ENCODE results near the gene WBP4. TPM values are rescaled to one million over a fixed set of nuclear protein-coding genes. Genes with fewer than 3 reads are reported as not detected.

Gene WBP4
- 1 to 10 TPM; 7.8 to 9.5 TPM for polyA plus RNA-seq

GRCh38 chr13:41061075-41061913, at the start of gene WBP4:
TSS of gene WBP4 (plus strand) at chr13:41061509. CDS start at chr13:41061674, 165 bp downstream.
- Histone ChIP-seq H3K4me3 (ENCODE audit: low read depth in 1 of 2, low read length in 2 of 2) (peak within 1 kb of the TSS; percentile 95 to 98), H3K4me1 (ENCODE audit: control insufficient read depth in 2 of 2, insufficient read depth in 2 of 2, low read length in 1 of 2) (no peaks in the 10 kb centered on the region), H3K9me3 (ENCODE audit: control insufficient read depth in 2 of 2, insufficient read depth in 1 of 2, low read depth in 1 of 2, low read length in 1 of 2) (no peaks in the 10 kb centered on the region), H3K27ac (ENCODE audit: low read depth in 2 of 2, low read length in 1 of 2) (peak within 1 kb of the TSS; percentile 99 to 100), H3K36me3 (ENCODE audit: control insufficient read depth in 2 of 2, insufficient read depth in 2 of 2, low read length in 1 of 2) (no peaks in the 10 kb centered on the region), H3K27me3 (ENCODE audit: control insufficient read depth in 1 of 2, insufficient read depth in 2 of 2, low read length in 2 of 2) (no peaks in the 10 kb centered on the region)
- WGBS, 2 donors = 0% methylated on average over 71 of the region's 71 CpGs

- 67 to 82% methylated on average over 2 of the region's 2 CpGs for WGBS, 2 donors
- no peaks in the 10 kb centered on the region for H3K4me1 ChIP-seq (ENCODE audit: control insufficient read depth in 2 of 2, insufficient read depth in 2 of 2, low read length in 1 of 2)
- H3K27me3 ChIP-seq (ENCODE audit: control insufficient read depth in 1 of 2, insufficient read depth in 2 of 2, low read length in 2 of 2) = no peaks in the 10 kb centered on the region
- no peak overlapping the region for H3K27ac ChIP-seq (ENCODE audit: low read depth in 2 of 2, low read length in 1 of 2)
- no peak overlapping the region for H3K4me3 ChIP-seq (ENCODE audit: low read depth in 1 of 2, low read length in 2 of 2)
- H3K9me3 ChIP-seq (ENCODE audit: control insufficient read depth in 2 of 2, insufficient read depth in 1 of 2, low read depth in 1 of 2, low read length in 1 of 2) = no peaks in the 10 kb centered on the region
- no peaks in the 10 kb centered on the region for H3K36me3 ChIP-seq (ENCODE audit: control insufficient read depth in 2 of 2, insufficient read depth in 2 of 2, low read length in 1 of 2)
Observed at GRCh38 chr13:41012536-41012935, 48.8 kb upstream of the WBP4 start.

GRCh38 chr13:41013835-41014234, 47.5 kb upstream of the WBP4 start:
- no peak overlapping the region for H3K4me3 ChIP-seq (ENCODE audit: low read depth in 1 of 2, low read length in 2 of 2)
- H3K27me3 ChIP-seq (ENCODE audit: control insufficient read depth in 1 of 2, insufficient read depth in 2 of 2, low read length in 2 of 2) = no peaks in the 10 kb centered on the region
- no peaks in the 10 kb centered on the region for H3K9me3 ChIP-seq (ENCODE audit: control insufficient read depth in 2 of 2, insufficient read depth in 1 of 2, low read depth in 1 of 2, low read length in 1 of 2)
- 71 to 74% methylated on average over 2 of the region's 2 CpGs for WGBS, 2 donors
- H3K27ac ChIP-seq (ENCODE audit: low read depth in 2 of 2, low read length in 1 of 2) = no peak overlapping the region
- H3K4me1 ChIP-seq (ENCODE audit: control insufficient read depth in 2 of 2, insufficient read depth in 2 of 2, low read length in 1 of 2) = no peaks in the 10 kb centered on the region
- no peaks in the 10 kb centered on the region for H3K36me3 ChIP-seq (ENCODE audit: control insufficient read depth in 2 of 2, insufficient read depth in 2 of 2, low read length in 1 of 2)

- peaks cover 0 to 2% of the 10 kb centered on the region in 2 donors for H3K4me1 ChIP-seq (ENCODE audit: control insufficient read depth in 2 of 2, insufficient read depth in 2 of 2, low read length in 1 of 2)
- WGBS, 2 donors = 75 to 76% methylated on average over 6 of the region's 6 CpGs
- H3K36me3 ChIP-seq (ENCODE audit: control insufficient read depth in 2 of 2, insufficient read depth in 2 of 2, low read length in 1 of 2) = no peaks in the 10 kb centered on the region
- H3K9me3 ChIP-seq (ENCODE audit: control insufficient read depth in 2 of 2, insufficient read depth in 1 of 2, low read depth in 1 of 2, low read length in 1 of 2) = no peaks in the 10 kb centered on the region
- no peak overlapping the region for H3K27ac ChIP-seq (ENCODE audit: low read depth in 2 of 2, low read length in 1 of 2)
- H3K4me3 ChIP-seq (ENCODE audit: low read depth in 1 of 2, low read length in 2 of 2) = no peak overlapping the region
- no peaks in the 10 kb centered on the region for H3K27me3 ChIP-seq (ENCODE audit: control insufficient read depth in 1 of 2, insufficient read depth in 2 of 2, low read length in 2 of 2)
Observed at GRCh38 chr13:41015920-41016319, 45.4 kb upstream of the WBP4 start.

GRCh38 chr13:41017159-41017558, 44.1 kb upstream of the WBP4 start:
- peak overlapping the region in 1 of 2 donors; percentile 7 for H3K27ac ChIP-seq (ENCODE audit: low read depth in 2 of 2, low read length in 1 of 2)

GRCh38 chr13:41017817-41018601, 43.3 kb upstream of the WBP4 start:
- no peaks in the 10 kb centered on the region for H3K36me3 ChIP-seq (ENCODE audit: control insufficient read depth in 2 of 2, insufficient read depth in 2 of 2, low read length in 1 of 2)

More at GRCh38 chr13:41017159-41017558, 44.1 kb upstream of the WBP4 start:
- Histone ChIP-seq H3K9me3 (ENCODE audit: control insufficient read depth in 2 of 2, insufficient read depth in 1 of 2, low read depth in 1 of 2, low read length in 1 of 2) (no peaks in the 10 kb centered on the region), H3K36me3 (ENCODE audit: control insufficient read depth in 2 of 2, insufficient read depth in 2 of 2, low read length in 1 of 2) (no peaks in the 10 kb centered on the region), H3K27me3 (ENCODE audit: control insufficient read depth in 1 of 2, insufficient read depth in 2 of 2, low read length in 2 of 2) (no peaks in the 10 kb centered on the region), H3K4me3 (ENCODE audit: low read depth in 1 of 2, low read length in 2 of 2) (peak overlapping the region; percentile 2 to 67), H3K4me1 (ENCODE audit: control insufficient read depth in 2 of 2, insufficient read depth in 2 of 2, low read length in 1 of 2) (peaks cover 0 to 2% of the 10 kb centered on the region in 2 donors)
- 25 to 37% methylated on average over 2 of the region's 2 CpGs for WGBS, 2 donors

GRCh38 chr13:41018602-41018948, 42.7 kb upstream of the WBP4 start:
- no peaks in the 10 kb centered on the region for H3K36me3 ChIP-seq (ENCODE audit: control insufficient read depth in 2 of 2, insufficient read depth in 2 of 2, low read length in 1 of 2)
- H3K9me3 ChIP-seq (ENCODE audit: control insufficient read depth in 2 of 2, insufficient read depth in 1 of 2, low read depth in 1 of 2, low read length in 1 of 2) = no peaks in the 10 kb centered on the region
- peak overlapping the region in 1 of 2 donors; percentile 71 for H3K4me3 ChIP-seq (ENCODE audit: low read depth in 1 of 2, low read length in 2 of 2)
- H3K27ac ChIP-seq (ENCODE audit: low read depth in 2 of 2, low read length in 1 of 2) = peak overlapping the region; percentile 2 to 87
- no peaks in the 10 kb centered on the region for H3K27me3 ChIP-seq (ENCODE audit: control insufficient read depth in 1 of 2, insufficient read depth in 2 of 2, low read length in 2 of 2)
- peaks cover 0 to 2% of the 10 kb centered on the region in 2 donors for H3K4me1 ChIP-seq (ENCODE audit: control insufficient read depth in 2 of 2, insufficient read depth in 2 of 2, low read length in 1 of 2)
- WGBS, 2 donors = 41 to 42% methylated on average over 1 of the region's 1 CpG

More at GRCh38 chr13:41017817-41018601, 43.3 kb upstream of the WBP4 start:
- H3K27me3 ChIP-seq (ENCODE audit: control insufficient read depth in 1 of 2, insufficient read depth in 2 of 2, low read length in 2 of 2) = no peaks in the 10 kb centered on the region
- 29 to 37% methylated on average over 3 of the region's 3 CpGs for WGBS, 2 donors
- H3K9me3 ChIP-seq (ENCODE audit: control insufficient read depth in 2 of 2, insufficient read depth in 1 of 2, low read depth in 1 of 2, low read length in 1 of 2) = no peaks in the 10 kb centered on the region
- H3K27ac ChIP-seq (ENCODE audit: low read depth in 2 of 2, low read length in 1 of 2) = peak overlapping the region in 1 of 2 donors; percentile 39
- peak overlapping the region in 1 of 2 donors; percentile 67 for H3K4me3 ChIP-seq (ENCODE audit: low read depth in 1 of 2, low read length in 2 of 2)
- H3K4me1 ChIP-seq (ENCODE audit: control insufficient read depth in 2 of 2, insufficient read depth in 2 of 2, low read length in 1 of 2) = peaks cover 0 to 2% of the 10 kb centered on the region in 2 donors

- H3K9me3 ChIP-seq (ENCODE audit: control insufficient read depth in 2 of 2, insufficient read depth in 1 of 2, low read depth in 1 of 2, low read length in 1 of 2) = no peaks in the 10 kb centered on the region
- peak within 1 kb of the TSS; percentile 34 to 71 for H3K4me3 ChIP-seq (ENCODE audit: low read depth in 1 of 2, low read length in 2 of 2)
- no peaks in the 10 kb centered on the region for H3K36me3 ChIP-seq (ENCODE audit: control insufficient read depth in 2 of 2, insufficient read depth in 2 of 2, low read length in 1 of 2)
- H3K4me1 ChIP-seq (ENCODE audit: control insufficient read depth in 2 of 2, insufficient read depth in 2 of 2, low read length in 1 of 2) = peaks cover 0 to 2% of the 10 kb centered on the region in 2 donors
- H3K27me3 ChIP-seq (ENCODE audit: control insufficient read depth in 1 of 2, insufficient read depth in 2 of 2, low read length in 2 of 2) = no peaks in the 10 kb centered on the region
- 20 to 28% methylated on average over 4 of the region's 4 CpGs for WGBS, 2 donors
- H3K27ac ChIP-seq (ENCODE audit: low read depth in 2 of 2, low read length in 1 of 2) = peak within 1 kb of the TSS; percentile 78 to 87
Observed at GRCh38 chr13:41019011-41019487, 42.3 kb upstream of the WBP4 start, which contains the start of gene ELF1. TSS of gene ELF1 (minus strand) at chr13:41019316. CDS start at chr13:40982054, 37,262 bp downstream.

GRCh38 chr13:41019578-41020347, 41.5 kb upstream of the WBP4 start:
- H3K27me3 ChIP-seq (ENCODE audit: control insufficient read depth in 1 of 2, insufficient read depth in 2 of 2, low read length in 2 of 2) = no peaks in the 10 kb centered on the region
- H3K4me1 ChIP-seq (ENCODE audit: control insufficient read depth in 2 of 2, insufficient read depth in 2 of 2, low read length in 1 of 2) = peaks cover 0 to 2% of the 10 kb centered on the region in 2 donors
- no peaks in the 10 kb centered on the region for H3K9me3 ChIP-seq (ENCODE audit: control insufficient read depth in 2 of 2, insufficient read depth in 1 of 2, low read depth in 1 of 2, low read length in 1 of 2)
- WGBS, 2 donors = 52 to 70% methylated on average over 2 of the region's 2 CpGs
- H3K36me3 ChIP-seq (ENCODE audit: control insufficient read depth in 2 of 2, insufficient read depth in 2 of 2, low read length in 1 of 2) = no peaks in the 10 kb centered on the region
- H3K4me3 ChIP-seq (ENCODE audit: low read depth in 1 of 2, low read length in 2 of 2) = peak overlapping the region in 1 of 2 donors; percentile 71
- H3K27ac ChIP-seq (ENCODE audit: low read depth in 2 of 2, low read length in 1 of 2) = peak overlapping the region; percentile 78 to 79

Measured in esophagus (tissue), 2 donors.